Stimulated activated CD4-positive, alpha-beta T cell treated with anti-CD3 and anti-CD28 coated beads, Interleukin-2, amount 100 ng/mL, for 24 hours (primary cell): Measurements from ENCODE around the gene PHLDB1.
"Not testable (repeated sequence)": the region's sequence is repeated elsewhere in the genome, so short reads cannot be mapped to it uniquely, and the experiment has no call there.

Experiments used
- DNase-seq, 2 donors: peaks; one replicate each; pipeline ENCODE4 v3.0.0-alpha.2; 2020

The PHLDB1 gene

GRCh38 chr11:118659953-118660680 lies 52.7 kb downstream of the PHLDB1 start:
- DNase-seq, result no peak

DNA sequence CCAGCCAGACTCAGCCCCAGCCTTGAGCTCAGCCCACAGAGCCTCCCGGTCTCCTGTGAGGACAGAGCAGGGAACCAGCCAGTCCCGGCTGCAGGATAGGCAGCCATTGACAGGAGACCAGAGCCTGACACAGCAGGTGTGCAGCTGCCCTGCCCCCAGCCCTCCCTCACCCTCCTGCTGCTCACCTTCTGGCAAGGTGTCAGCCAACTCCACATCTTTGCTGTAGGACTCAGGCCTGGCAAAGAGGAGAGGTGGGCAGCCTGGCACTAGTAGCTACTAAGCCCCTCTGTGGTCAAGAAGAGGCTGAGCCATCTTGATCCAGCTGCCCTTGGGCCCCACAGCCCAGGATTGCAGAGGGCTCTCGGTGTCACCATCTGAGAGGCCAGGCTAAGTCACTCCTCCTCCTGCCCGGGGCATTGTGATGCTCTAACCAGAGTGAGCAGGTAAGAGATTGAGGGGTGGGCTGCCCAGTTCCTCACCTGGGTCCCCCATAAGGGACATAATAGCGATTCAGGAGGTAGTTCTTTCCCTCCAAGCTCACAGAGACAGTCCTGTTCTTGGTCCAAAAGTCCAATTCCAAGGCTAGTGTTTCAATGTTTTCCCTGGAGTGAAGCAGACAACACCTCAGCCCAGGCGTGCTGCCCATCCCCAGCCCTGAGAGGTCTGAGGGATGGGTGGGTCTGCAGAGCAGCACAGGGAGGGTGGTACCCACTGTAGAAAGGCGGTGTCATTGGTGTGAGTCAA lies 53.4 kb downstream of the PHLDB1 start:
- no peak for DNase-seq

GRCh38 chr11:118661425-118662301 lies 54.2 kb downstream of the PHLDB1 start:
- DNase-seq, result no peak

GRCh38 chr11:118662401-118663271 lies 55.2 kb downstream of the PHLDB1 start:
- no peak for DNase-seq

DNA sequence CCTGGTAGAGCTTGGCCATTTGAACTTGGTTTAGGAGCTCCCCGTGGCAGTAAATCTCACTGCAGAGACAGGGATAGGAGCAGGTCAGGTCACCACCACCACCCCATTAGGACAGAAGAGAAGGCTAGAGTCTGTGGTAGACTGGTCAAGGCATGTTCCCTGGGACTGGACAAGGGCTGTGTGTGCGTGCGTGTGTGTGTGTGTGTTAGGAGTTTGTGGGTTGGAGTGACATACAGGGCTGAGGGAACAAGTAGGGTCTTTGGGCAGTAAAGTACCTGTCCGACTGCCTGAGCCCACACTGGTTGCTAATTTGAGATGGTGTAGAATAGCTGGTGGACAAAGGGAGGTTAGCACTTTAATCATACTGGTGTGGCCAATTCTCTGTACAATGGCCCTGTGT lies 56.0 kb downstream of the PHLDB1 start:
- no peak for DNase-seq

DNA sequence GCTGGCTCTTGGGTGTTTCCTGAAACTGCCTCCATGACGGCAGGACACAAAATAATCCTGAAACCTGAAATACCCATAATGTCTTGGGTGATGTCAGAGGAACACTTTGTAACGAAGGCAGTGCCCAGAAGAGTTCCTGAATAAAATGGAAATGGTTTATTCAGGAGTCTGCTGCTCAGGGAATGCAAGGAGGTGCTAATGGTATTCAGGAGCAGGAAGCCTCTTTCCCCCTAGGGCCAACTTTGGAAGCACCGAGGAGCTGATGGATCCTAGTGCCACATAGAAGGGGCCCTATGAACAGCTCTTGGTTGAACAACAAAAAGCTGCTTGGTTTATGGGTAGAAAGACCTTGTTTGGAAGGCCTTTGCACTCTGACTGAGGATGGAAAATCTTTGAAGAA lies 56.5 kb downstream of the PHLDB1 start:
- DNase-seq, result no peak

DNA sequence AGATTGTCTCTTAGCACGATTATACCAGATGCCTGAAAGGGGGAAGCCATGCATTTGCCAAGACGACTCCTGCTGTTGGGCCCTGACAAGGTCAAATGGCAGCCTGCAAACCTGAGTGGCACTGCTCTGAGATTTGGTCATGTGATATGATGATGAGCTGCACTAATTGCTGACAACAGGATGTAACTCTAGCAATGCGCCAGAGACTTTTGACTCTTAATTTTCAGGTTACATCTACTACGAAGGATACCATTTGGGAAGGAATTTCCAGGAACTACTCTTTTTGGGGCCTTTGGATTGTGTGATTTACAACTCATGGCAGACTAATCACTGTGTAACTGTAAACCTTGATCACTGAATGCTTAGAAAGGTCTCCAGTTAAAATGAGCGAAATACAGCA lies 59.0 kb downstream of the PHLDB1 start:
- DNase-seq, result no peak

DNA sequence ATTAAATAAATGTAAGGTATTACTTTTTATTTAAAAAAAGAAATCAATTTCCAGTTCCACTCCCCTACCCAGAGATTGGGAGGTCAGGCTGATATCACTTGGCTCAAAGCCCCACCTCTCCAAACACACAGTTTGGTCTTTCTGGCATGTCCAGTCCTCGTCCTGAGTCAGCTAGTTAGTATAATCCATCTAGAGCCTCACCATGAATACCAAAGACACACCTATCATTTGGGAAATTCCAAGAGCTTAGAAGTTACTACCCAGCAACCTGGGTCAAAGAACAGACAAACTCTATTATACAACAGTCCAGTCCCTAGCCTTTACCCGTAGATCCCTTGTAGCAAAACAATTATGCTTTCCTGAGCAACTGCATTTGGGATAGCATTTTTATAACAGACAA lies 62.6 kb downstream of the PHLDB1 start:
- no peak for DNase-seq

DNA sequence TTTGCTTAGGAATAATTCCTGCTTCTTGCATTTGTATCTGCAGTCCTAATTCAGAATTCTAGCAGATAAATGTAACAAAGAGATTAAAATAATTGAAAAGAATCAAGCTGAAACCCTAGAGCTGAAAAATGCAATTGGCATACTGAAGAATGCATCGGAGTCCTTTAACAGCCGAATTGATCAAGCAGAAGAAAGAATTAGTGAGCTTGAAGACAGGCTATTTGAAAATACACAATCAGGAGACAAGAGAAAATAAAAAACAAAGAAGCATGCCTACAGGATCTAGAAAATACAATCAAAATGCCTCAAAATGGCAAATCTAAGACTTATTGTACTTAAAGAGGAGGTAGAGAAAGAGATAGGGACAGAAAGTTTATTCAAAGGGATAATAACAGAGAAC lies 63.8 kb downstream of the PHLDB1 start:
- no peak for DNase-seq

DNA sequence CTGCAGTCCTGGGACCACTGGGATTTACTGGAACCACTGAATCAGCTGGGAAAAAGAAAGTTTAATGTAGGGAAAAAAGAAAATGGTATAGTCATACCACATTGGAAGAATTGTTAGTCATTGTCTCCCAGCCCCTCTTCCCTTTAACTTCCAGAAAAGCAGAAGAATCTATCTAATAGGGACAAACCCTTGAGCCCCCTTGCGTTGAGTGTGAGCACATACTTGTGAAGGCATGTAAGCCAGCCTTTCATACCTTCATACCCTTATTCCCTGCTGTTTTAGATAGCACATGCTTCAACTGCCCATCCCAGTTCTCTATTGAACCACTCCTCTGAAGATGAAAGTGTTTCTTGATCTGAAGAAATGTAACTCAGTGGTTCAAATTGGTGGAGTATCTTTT lies 65.4 kb downstream of the PHLDB1 start:
- DNase-seq, result no peak

DNA sequence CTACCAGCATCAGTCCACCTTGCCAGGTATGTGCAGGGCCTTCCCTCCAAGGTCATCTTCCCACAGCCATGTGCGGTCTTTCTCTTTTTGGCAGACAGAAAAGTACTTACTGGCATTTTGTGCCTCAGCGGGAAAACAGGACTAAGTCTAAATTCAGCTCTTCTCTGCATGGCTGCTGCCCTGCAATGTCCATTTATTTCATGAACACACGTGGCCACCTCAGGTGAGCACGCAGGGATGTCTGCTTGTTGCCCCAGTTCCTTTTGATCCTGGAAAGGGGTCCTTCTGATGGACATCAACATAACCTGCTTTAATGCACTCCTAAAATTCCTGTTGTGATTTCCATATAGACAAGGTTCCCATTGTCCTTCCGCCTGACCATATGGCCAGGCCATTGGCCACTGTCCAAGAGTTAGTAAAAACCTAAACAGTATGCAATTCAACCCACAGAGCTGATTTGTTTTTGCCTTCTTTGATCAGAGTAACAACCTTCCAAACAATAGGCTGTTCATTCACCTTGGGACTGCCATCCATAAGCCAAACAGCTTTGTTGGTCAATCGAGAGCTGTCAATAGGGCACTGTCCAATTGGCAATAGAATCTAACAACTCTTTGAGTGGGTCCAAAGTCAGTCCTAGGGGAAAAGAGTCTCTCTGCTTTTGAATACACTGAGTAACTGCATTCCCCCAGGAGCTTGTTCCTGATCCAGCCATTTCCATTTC lies 66.1 kb downstream of the PHLDB1 start:
- DNase-seq, result no peak

- DNase-seq, result no peak
Measured at GRCh38 chr11:118674082-118674435, 66.6 kb downstream of the PHLDB1 start.

- DNase-seq, result no peak
Measured at GRCh38 chr11:118677977-118678376, 70.6 kb downstream of the PHLDB1 start.

GRCh38 chr11:118678908-118679307 lies 71.5 kb downstream of the PHLDB1 start:
- DNase-seq, result not testable (repeated sequence)

DNA sequence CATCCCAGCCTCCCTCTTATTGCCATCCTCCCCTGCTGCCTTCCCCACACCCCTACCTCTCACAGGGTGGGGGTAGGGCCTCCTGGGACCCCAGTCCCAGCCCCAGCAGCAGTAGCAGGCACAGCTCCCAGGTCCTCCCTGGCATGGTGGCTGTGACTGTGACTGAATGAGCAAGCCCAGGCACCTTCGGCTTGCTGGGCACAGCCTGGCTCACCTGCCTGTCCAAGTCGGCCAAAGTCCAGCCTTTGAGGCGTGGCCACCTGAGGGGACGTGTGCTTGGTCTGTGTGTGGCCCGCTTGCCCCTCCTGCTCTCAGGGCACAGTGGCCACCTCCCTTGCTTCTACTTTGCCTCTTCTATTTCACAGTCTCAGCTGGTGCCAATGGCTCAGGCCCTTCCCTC lies 72.1 kb downstream of the PHLDB1 start, which contains the start of gene TREH:
Gene TREH, minus strand, starts transcription at position 168 of the 400 bp plus-strand sequence. Its CDS starts 23 bp downstream, at position 145.
- DNase-seq, result no peak

- no peak for DNase-seq
Measured at GRCh38 chr11:118682372-118682771, 75.0 kb downstream of the PHLDB1 start.

- not testable (repeated sequence) for DNase-seq
Measured at GRCh38 chr11:118682939-118683338, 75.5 kb downstream of the PHLDB1 start.

DNA sequence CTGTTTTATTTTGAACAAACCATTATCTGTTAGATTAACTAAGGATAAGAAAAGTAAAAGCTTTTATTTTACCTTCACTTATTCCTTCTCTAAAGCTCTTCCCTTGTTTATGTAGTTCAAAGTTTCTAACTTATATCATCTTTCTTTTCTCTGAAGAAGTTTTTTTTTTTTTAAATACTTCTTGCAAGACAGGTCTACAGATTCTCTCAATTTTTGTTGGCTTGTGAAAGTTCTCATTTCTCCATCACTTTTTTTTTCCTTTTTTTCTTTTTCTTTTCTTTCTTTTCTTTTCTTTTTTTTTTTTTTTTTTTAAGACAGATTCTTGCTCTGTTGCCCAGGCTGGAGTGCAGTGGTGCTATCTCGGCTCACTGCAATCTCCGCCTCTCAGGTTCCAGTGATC lies 76.8 kb downstream of the PHLDB1 start:
- no peak for DNase-seq

GRCh38 chr11:118687906-118688305 lies 80.5 kb downstream of the PHLDB1 start:
- DNase-seq, result no peak

DNA sequence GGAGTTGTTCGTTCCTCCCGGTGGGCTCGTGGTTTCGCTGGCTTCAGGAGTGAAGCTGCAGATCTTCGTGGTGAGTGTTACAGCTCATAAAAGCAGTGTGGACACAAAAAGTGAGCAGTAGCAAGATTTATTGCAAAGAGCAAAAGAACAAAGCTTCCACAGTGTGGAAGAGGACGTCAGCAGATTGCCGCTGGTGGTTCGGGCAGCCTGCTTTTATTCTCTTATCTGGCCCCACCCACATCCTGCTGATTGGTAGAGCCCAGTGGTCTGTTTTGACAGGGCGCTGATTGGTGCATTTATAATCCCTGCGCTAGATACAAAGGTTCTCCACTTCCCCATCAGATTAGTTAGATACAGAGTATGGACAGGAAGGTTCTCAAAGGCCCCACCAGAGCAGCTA lies 80.9 kb downstream of the PHLDB1 start:
- not testable (repeated sequence) for DNase-seq

DNA sequence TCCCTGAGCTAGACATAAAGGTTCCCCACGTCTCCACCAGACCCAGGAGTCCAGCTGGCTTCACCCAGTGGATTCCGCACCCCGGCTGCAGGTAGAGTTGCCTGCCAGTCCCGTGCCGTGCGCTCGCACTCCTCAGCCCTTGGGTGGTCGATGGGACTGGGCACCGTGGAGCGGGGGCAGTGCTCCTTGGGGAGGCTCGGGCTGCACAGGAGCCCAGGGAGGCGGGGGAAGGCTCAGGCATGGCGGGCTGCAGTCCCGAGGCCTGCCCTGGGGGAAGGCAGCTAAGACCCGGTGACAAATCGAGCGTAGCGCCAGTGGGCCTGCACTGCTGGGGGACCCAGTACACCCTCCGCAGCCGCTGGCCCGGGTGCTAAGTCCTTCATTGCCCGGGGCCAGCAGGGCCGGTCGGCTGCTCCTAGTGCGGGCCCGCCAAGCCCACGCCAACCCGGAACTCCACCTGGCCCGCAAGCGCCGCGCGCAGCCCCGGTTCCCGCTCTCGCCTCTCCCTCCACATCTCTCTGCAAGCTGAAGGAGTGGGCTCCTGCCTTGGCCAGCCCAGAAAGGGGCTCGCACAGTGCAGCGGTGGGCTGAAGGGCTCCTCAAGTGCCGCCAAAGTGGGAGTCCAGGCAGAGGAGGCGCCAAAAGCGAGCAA lies 81.6 kb downstream of the PHLDB1 start:
- DNase-seq, result no peak
